ENCODE results near the gene PRLH.
"Not testable (repeated sequence)": the region's sequence is repeated elsewhere in the genome, so short reads cannot be mapped to it uniquely, and the experiment has no call there.

PRLH gene

DNA sequence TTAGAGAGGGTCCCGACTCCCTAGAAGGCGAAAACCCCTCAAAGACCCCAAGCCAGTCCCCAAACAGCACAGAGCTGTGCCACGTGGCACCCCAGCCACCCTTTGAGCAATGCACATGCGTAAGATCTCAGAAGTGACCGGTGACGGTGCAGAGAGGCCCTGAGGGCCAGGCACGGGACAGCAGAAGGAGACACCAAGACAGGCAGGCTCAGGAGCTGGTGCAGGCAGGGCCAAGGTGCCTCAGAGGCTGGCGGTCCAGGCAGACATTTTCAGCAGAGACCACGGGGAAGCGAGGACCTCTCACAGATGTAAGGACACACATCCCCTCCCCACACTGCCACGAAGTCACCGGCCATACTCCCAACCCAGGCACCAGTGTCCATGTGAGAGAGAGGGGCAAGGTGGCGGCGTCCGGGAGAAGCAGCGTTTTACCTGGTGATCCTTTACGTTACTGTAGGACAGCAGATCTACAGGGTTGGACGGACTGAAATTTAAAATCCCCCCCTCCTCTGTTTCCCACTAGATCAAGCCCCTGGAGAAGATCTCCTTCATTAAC is 26.1 kb downstream of the PRLH start:
- Histone ChIP-seq H3K9me3 (ENCODE audit: control insufficient read depth, low read depth, low read length) (no peaks in the 10 kb centered on the region), H3K4me3 (ENCODE audit: low read length) (no peak overlapping the region), H3K9ac (ENCODE audit: low read length) (no peak overlapping the region), H3K36me3 (ENCODE audit: control insufficient read depth, low read depth, low read length) (no peaks in the 10 kb centered on the region), H3K27ac (ENCODE audit: low read length) (no peak overlapping the region), H3K27me3 (ENCODE audit: control insufficient read depth, insufficient read depth, low read length) (no peaks in the 10 kb centered on the region), H3K4me1 (ENCODE audit: control insufficient read depth, low read depth, low read length) (peaks cover 33% of the 10 kb centered on the region)

DNA sequence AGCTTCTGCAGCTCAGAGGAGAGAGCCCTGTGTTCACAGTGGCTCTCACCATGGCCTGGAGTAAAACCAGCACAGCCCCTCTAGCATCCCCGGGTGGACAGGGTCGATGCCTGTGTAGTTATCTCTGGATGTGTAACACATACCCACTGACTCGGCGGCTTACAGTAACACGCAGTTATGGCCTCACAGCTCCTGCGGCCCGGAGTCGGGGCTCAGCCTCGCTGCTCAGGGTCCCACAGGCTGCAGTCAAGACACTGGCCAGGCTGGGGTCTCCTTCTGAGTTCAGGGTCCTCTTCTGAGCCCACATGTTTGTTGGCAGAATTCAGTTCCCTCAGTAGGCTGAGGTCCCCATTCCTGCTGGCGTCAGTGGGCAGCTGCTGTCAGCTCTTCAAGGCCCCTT is 26.7 kb downstream of the PRLH start:
- no peaks in the 10 kb centered on the region for H3K9me3 ChIP-seq (ENCODE audit: control insufficient read depth, low read depth, low read length)
- no peak overlapping the region for H3K9ac ChIP-seq (ENCODE audit: low read length)
- no peaks in the 10 kb centered on the region for H3K36me3 ChIP-seq (ENCODE audit: control insufficient read depth, low read depth, low read length)
- no peak overlapping the region for H3K27ac ChIP-seq (ENCODE audit: low read length)
- H3K4me3 ChIP-seq (ENCODE audit: low read length) = no peak overlapping the region
- H3K27me3 ChIP-seq (ENCODE audit: control insufficient read depth, insufficient read depth, low read length) = no peaks in the 10 kb centered on the region
- H3K4me1 ChIP-seq (ENCODE audit: control insufficient read depth, low read depth, low read length) = peaks cover 33% of the 10 kb centered on the region

DNA sequence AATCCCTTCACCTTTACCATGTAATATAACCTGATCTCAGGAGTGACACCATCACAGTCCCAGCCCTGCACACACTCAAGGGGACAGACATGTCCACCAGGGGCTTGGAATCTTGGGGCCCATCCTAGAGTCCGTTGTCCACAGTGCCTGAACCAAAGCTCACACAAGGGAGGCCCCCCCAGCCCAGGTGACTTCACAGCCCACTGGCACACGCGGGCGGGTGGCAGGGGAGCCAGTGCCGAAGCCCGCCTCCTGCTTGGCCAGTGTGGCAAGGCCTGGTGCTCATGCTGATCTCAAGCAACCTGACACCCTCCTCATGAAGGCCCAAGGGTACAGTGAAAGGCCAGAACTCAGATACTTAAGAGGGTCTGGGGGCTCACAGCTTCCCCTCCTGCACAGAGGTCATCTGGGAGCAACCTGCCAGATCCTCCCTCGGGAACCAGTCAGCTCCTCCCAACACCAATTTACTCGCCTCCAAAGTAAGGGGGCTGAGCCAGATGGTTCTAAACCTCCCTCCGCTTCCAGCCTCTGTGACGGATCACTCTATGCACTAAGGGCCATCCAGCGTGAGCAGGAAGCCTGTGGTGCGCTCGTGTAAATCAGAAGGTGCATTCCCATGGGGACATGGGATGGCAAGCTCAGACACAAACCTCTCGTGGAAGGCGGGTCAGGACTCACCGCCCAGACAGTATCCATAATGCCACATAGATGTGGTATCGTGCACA is 27.4 kb downstream of the PRLH start:
- no peak overlapping the region for H3K4me3 ChIP-seq (ENCODE audit: low read length)
- H3K4me1 ChIP-seq (ENCODE audit: control insufficient read depth, low read depth, low read length) = peaks cover 33% of the 10 kb centered on the region

GRCh38 chr2:237594514-237594871 is 28.1 kb downstream of the PRLH start:
- no peaks in the 10 kb centered on the region for H3K27me3 ChIP-seq (ENCODE audit: control insufficient read depth, insufficient read depth, low read length)
- peak overlapping the region; percentile 24 for H3K9ac ChIP-seq (ENCODE audit: low read length)
- peak overlapping the region; percentile 11 for H3K4me3 ChIP-seq (ENCODE audit: low read length)
- no peaks in the 10 kb centered on the region for H3K36me3 ChIP-seq (ENCODE audit: control insufficient read depth, low read depth, low read length)
- peaks cover 33% of the 10 kb centered on the region for H3K4me1 ChIP-seq (ENCODE audit: control insufficient read depth, low read depth, low read length)
- H3K9me3 ChIP-seq (ENCODE audit: control insufficient read depth, low read depth, low read length) = no peaks in the 10 kb centered on the region
- H3K27ac ChIP-seq (ENCODE audit: low read length) = no peak overlapping the region

More for the DNA sequence above, 27.4 kb downstream of the PRLH start:
- Histone ChIP-seq H3K9ac (ENCODE audit: low read length) (no peak overlapping the region), H3K27ac (ENCODE audit: low read length) (no peak overlapping the region), H3K9me3 (ENCODE audit: control insufficient read depth, low read depth, low read length) (no peaks in the 10 kb centered on the region), H3K36me3 (ENCODE audit: control insufficient read depth, low read depth, low read length) (no peaks in the 10 kb centered on the region), H3K27me3 (ENCODE audit: control insufficient read depth, insufficient read depth, low read length) (no peaks in the 10 kb centered on the region)

GRCh38 chr2:237595829-237596519 is 29.6 kb downstream of the PRLH start:
- not testable (repeated sequence) for H3K9ac ChIP-seq (ENCODE audit: low read length); H3K27ac ChIP-seq (ENCODE audit: low read length)

DNA sequence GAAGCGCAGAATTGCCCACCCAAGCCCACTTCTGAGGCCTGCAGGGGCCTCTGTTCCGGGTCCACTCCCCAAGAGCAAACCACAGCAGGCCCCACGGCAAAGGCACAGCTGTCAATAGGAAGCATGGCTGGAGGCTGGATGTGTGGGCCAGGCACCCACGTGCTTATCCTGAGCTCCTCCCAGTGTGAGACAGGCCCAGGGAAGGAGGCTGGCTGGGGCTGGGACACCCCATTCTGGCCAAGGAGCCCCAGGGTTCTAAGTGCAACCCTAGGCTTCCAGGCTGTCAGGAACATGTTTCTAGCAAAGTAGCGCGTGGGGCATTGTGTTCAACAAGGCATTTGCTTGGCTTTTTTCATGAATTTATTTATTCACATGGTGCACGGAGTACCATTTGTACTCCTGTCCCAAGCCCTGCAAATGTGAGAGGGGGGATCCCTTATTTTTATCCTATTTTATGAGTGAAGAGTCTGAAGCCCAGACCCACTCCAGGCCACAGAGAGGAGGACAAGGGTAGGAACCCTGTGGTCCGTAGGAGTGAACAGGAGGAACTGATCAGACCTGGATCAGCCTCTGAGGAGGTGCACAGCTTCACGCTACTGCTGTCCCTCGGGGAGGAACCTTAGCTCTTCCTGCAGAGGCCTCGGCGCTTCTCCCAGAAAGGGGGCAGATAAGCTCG is 30.3 kb downstream of the PRLH start:
- no peaks in the 10 kb centered on the region for H3K36me3 ChIP-seq (ENCODE audit: control insufficient read depth, low read depth, low read length)
- no peak overlapping the region for H3K27ac ChIP-seq (ENCODE audit: low read length)
- H3K9me3 ChIP-seq (ENCODE audit: control insufficient read depth, low read depth, low read length) = no peaks in the 10 kb centered on the region
- H3K9ac ChIP-seq (ENCODE audit: low read length) = no peak overlapping the region
- H3K27me3 ChIP-seq (ENCODE audit: control insufficient read depth, insufficient read depth, low read length) = no peaks in the 10 kb centered on the region
- H3K4me3 ChIP-seq (ENCODE audit: low read length) = no peak overlapping the region
- peaks cover 27% of the 10 kb centered on the region for H3K4me1 ChIP-seq (ENCODE audit: control insufficient read depth, low read depth, low read length)

More at GRCh38 chr2:237595829-237596519, 29.6 kb downstream of the PRLH start:
- not testable (repeated sequence) for H3K4me3 ChIP-seq (ENCODE audit: low read length); H3K27me3 ChIP-seq (ENCODE audit: control insufficient read depth, insufficient read depth, low read length); H3K36me3 ChIP-seq (ENCODE audit: control insufficient read depth, low read depth, low read length); H3K9me3 ChIP-seq (ENCODE audit: control insufficient read depth, low read depth, low read length)
- peaks cover 27% of the 10 kb centered on the region for H3K4me1 ChIP-seq (ENCODE audit: control insufficient read depth, low read depth, low read length)

- Histone ChIP-seq H3K27ac (ENCODE audit: low read length) (no peak overlapping the region), H3K9ac (ENCODE audit: low read length) (no peak overlapping the region), H3K9me3 (ENCODE audit: control insufficient read depth, low read depth, low read length) (no peaks in the 10 kb centered on the region), H3K4me1 (ENCODE audit: control insufficient read depth, low read depth, low read length) (peaks cover 31% of the 10 kb centered on the region), H3K36me3 (ENCODE audit: control insufficient read depth, low read depth, low read length) (no peaks in the 10 kb centered on the region), H3K27me3 (ENCODE audit: control insufficient read depth, insufficient read depth, low read length) (no peaks in the 10 kb centered on the region), H3K4me3 (ENCODE audit: low read length) (no peak overlapping the region)
Observed at GRCh38 chr2:237597196-237598145, 31.1 kb downstream of the PRLH start.

DNA sequence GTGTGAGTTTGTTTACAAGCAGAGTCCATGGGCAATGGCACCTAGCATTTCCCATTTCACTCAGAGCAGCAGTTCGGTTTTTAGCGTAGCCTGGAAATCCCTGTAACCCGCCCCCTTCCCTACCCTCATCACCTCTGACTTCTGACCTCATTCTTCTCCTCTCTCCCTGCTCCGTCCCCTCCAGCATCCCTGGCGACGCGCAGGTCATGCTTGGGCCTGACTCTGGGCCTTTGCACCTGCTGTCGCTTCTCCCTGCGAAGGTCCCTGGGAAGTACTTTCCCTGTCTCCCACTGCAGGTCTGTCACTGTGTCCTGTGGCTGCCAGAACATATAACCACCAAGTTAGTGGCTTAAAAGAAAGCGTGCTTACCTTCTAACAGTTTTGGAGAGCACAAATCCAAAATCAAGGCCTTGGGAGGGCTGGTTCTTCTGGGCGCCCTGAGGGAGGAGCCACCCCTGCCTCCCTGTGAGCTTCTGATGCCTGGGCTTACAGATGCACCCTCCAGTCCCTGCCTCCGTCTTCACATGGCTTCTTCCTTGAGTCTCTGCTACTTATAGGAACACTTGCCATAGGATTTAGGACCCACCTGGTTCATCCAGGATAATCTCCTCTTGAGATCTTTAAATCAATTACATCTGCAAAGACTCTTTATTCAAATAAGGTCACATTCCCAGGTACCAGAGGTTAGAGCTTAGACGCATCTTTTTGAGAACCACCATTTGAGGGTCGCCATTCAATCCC is 32.3 kb downstream of the PRLH start:
- no peaks in the 10 kb centered on the region for H3K9me3 ChIP-seq (ENCODE audit: control insufficient read depth, low read depth, low read length)
- H3K27ac ChIP-seq (ENCODE audit: low read length) = no peak overlapping the region
- no peak overlapping the region for H3K4me3 ChIP-seq (ENCODE audit: low read length)
- H3K4me1 ChIP-seq (ENCODE audit: control insufficient read depth, low read depth, low read length) = peaks cover 36% of the 10 kb centered on the region
- H3K9ac ChIP-seq (ENCODE audit: low read length) = no peak overlapping the region
- no peaks in the 10 kb centered on the region for H3K27me3 ChIP-seq (ENCODE audit: control insufficient read depth, insufficient read depth, low read length)
- H3K36me3 ChIP-seq (ENCODE audit: control insufficient read depth, low read depth, low read length) = no peaks in the 10 kb centered on the region

- Histone ChIP-seq H3K4me3 (ENCODE audit: low read length) (no peak overlapping the region), H3K36me3 (ENCODE audit: control insufficient read depth, low read depth, low read length) (no peaks in the 10 kb centered on the region), H3K9ac (ENCODE audit: low read length) (no peak overlapping the region), H3K4me1 (ENCODE audit: control insufficient read depth, low read depth, low read length) (peaks cover 29% of the 10 kb centered on the region), H3K9me3 (ENCODE audit: control insufficient read depth, low read depth, low read length) (no peaks in the 10 kb centered on the region), H3K27me3 (ENCODE audit: control insufficient read depth, insufficient read depth, low read length) (no peaks in the 10 kb centered on the region), H3K27ac (ENCODE audit: low read length) (no peak overlapping the region)
Observed at GRCh38 chr2:237599465-237600110, 33.2 kb downstream of the PRLH start.

DNA sequence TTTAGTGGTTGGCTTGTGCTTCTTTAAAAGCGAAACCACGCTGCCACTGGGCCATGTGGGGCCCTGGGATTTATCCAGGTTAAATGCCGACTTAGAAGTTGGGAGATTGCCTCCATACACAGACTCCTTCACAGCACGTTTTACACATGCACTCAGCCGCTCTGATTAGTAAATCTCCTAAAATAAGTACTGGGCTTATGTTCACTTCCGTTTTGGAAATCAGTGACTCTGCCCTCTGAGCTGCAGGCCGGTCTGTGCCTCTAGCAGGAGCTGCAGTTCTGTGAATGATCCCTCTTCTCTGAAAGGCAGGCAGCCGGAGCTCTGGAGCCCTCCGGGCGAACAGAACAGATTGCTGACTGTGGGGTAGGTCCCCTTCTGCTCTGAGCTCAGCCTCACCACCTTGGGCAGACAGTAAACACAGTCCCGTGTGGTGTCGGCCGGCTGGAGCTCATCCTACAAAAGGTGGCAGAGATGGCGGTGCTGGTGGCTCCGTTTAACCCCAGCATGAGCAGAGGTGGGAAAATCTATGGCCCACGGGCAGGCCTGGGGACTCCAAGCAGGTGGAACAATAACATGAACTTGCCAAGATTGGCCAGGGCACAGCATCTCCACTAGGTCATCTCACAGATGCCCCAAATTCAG is 34.0 kb downstream of the PRLH start:
- Histone ChIP-seq H3K4me3 (ENCODE audit: low read length) (no peak overlapping the region), H3K27me3 (ENCODE audit: control insufficient read depth, insufficient read depth, low read length) (no peaks in the 10 kb centered on the region), H3K9ac (ENCODE audit: low read length) (no peak overlapping the region), H3K9me3 (ENCODE audit: control insufficient read depth, low read depth, low read length) (no peaks in the 10 kb centered on the region), H3K4me1 (ENCODE audit: control insufficient read depth, low read depth, low read length) (peaks cover 21% of the 10 kb centered on the region), H3K36me3 (ENCODE audit: control insufficient read depth, low read depth, low read length) (no peaks in the 10 kb centered on the region), H3K27ac (ENCODE audit: low read length) (no peak overlapping the region)
